H1 (cell line): ENCODE data around the gene RYR3. TPM values are rescaled to one million over a fixed set of nuclear protein-coding genes. Genes with fewer than 3 reads are reported as not detected.

Experiments
- CTCF ChIA-PET: fragments of 300-600 bp; sonication (Branson Sonifier 250); formaldehyde crosslinking; loops from one replicate; lab custom pipeline; 2021; ENCODE audit not compliant: partially characterized antibody; lab: Charles Lee
- POLR2A ChIA-PET: fragments of 300-600 bp; sonication (Branson Sonifier 250); formaldehyde crosslinking; loops from one replicate; lab custom pipeline; 2021; ENCODE audit warnings: inconsistent platforms; ENCODE audit not compliant: partially characterized antibody; lab: Charles Lee
- DNase-seq, 2 experiments: peaks; one replicate each; pipeline versions ENCODE4 v3.0.0 to v3.0.0-alpha.2; 2010 to 2022; ENCODE audit warnings: low spot score in 2 of 2, low read depth in 1 of 2, mixed read lengths in 1 of 2
- FAIRE-seq: peaks from 2 replicates; lab custom pipeline; 2011; peaks lifted over from hg19 to GRCh38; lab: Jason Lieb, UNC
- H2AFZ ChIP-seq: 2 replicates; pipeline ENCODE4 v1.8.1; 2012; ENCODE audit warnings: low read length, inconsistent platforms
- H2AK5ac ChIP-seq: 2 replicates; pipeline ENCODE4 v1.6.1; 2013; ENCODE audit warnings: low read depth, low read length
- H2BK120ac ChIP-seq: replicated peaks from 2 replicates; pipeline ENCODE3; 2013; ENCODE audit warnings: low read depth, low read length, inconsistent platforms
- H2BK12ac ChIP-seq: 2 replicates; pipeline ENCODE4 v1.6.1; 2013; ENCODE audit warnings: low read depth, low read length
- H2BK15ac ChIP-seq: 2 replicates; pipeline ENCODE4 v1.6.1; 2013; ENCODE audit warnings: low read length
- H2BK20ac ChIP-seq: 2 replicates; pipeline ENCODE4 v1.6.1; 2013; ENCODE audit warnings: low read length
- H2BK5ac ChIP-seq: 2 replicates; pipeline ENCODE4 v1.6.1; 2013; ENCODE audit warnings: low read depth, low read length
- H3K14ac ChIP-seq: 2 replicates; pipeline ENCODE4 v1.6.1; 2013; ENCODE audit warnings: inconsistent platforms; ENCODE audit not compliant: insufficient read length
- H3K18ac ChIP-seq: 2 replicates; pipeline ENCODE4 v1.6.1; 2013; ENCODE audit warnings: low read length; ENCODE audit errors: extremely low read depth
- H3K23ac ChIP-seq: 2 replicates; pipeline ENCODE4 v1.6.1; 2013; ENCODE audit warnings: inconsistent platforms; ENCODE audit not compliant: insufficient read length
- H3K23me2 ChIP-seq: 2 replicates; pipeline ENCODE4 v1.6.1; 2013; ENCODE audit warnings: low read depth, low read length
- H3K27ac ChIP-seq: 2 replicates; pipeline ENCODE4 v1.6.1; 2011; ENCODE audit warnings: low read depth, low read length, inconsistent platforms
- H3K27me3 ChIP-seq, 4 experiments: replicated peaks in 1 of 4; 1 replicate in 1 of 4; 2 replicates in 3 of 4; pipeline versions ENCODE4 v1.6.1 to v1.8.1; 2011 to 2013; ENCODE audit warnings: low read length in 3 of 4, mild to moderate bottlenecking in 3 of 4, inconsistent platforms in 2 of 4, mixed read lengths in 2 of 4, moderate library complexity in 1 of 4; ENCODE audit not compliant: control insufficient read depth in 3 of 4, insufficient read depth in 3 of 4; ENCODE audit errors: extremely low read depth in 1 of 4
- H3K36me3 ChIP-seq, 4 experiments: 2 replicates each; pipeline versions ENCODE4 v1.6.1 to v1.8.1; 2011 to 2013; ENCODE audit warnings: mild to moderate bottlenecking in 4 of 4, low read length in 3 of 4, moderate library complexity in 2 of 4, control low read depth in 1 of 4, inconsistent platforms in 1 of 4; ENCODE audit not compliant: insufficient read depth in 4 of 4, control insufficient read depth in 2 of 4
- H3K4ac ChIP-seq: replicated peaks from 2 replicates; pipeline ENCODE3; 2013; ENCODE audit warnings: low read length, low read depth, mixed read lengths, inconsistent platforms; ENCODE audit not compliant: insufficient read length
- H3K4me1 ChIP-seq, 4 experiments: replicated peaks in 1 of 4; 1 replicate in 1 of 4; 2 replicates in 3 of 4; pipeline versions ENCODE4 v1.6.1 to v1.8.1; 2011 to 2013; ENCODE audit warnings: low read length in 3 of 4, inconsistent platforms in 2 of 4, mixed read lengths in 1 of 4; ENCODE audit not compliant: insufficient read depth in 4 of 4, control insufficient read depth in 3 of 4
- H3K4me2 ChIP-seq, 2 experiments: 2 replicates each; pipeline versions ENCODE4 v1.6.1 to v1.8.1; 2011 to 2013; ENCODE audit warnings: low read depth in 2 of 2, low read length in 2 of 2, control low read depth in 1 of 2, inconsistent platforms in 1 of 2, mild to moderate bottlenecking in 1 of 2; ENCODE audit not compliant: insufficient read depth in 1 of 2
- H3K4me3 ChIP-seq, 4 experiments: fragments of 200-600, 300-600 bp in 1 of 4; sonication (generic), shearing (Covaris generic), sonication (Bioruptor Twin) in 1 of 4; 2 replicates each; pipeline versions ENCODE4 v1.5.1 to v1.8.1; 2011 to 2016; ENCODE audit warnings: low read length in 4 of 4, low read depth in 3 of 4, control low read depth in 2 of 4, inconsistent platforms in 2 of 4, mild to moderate bottlenecking in 2 of 4, mixed read lengths in 1 of 4, moderate library complexity in 1 of 4; ENCODE audit not compliant: insufficient read depth in 2 of 4; ENCODE audit errors: extremely low read depth in 1 of 4
- H3K56ac ChIP-seq: replicated peaks from 2 replicates; pipeline ENCODE3; 2013; ENCODE audit warnings: low read depth, mild to moderate bottlenecking, mixed read lengths, low read length, inconsistent platforms; ENCODE audit not compliant: insufficient read length
- H3K79me1 ChIP-seq: 2 replicates; pipeline ENCODE4 v1.6.1; 2013; ENCODE audit warnings: low read depth, low read length, control low read depth
- H3K79me2 ChIP-seq, 2 experiments: 2 replicates each; pipeline versions ENCODE4 v1.6.1 to v1.8.1; 2012 to 2013; ENCODE audit warnings: low read length in 2 of 2, mild to moderate bottlenecking in 2 of 2, inconsistent platforms in 1 of 2; ENCODE audit not compliant: insufficient read depth in 2 of 2, control insufficient read depth in 1 of 2
- H3K9ac ChIP-seq, 4 experiments: replicated peaks in 1 of 4; 1 replicate in 1 of 4; 2 replicates in 3 of 4; pipeline versions ENCODE4 v1.6.1 to v1.8.1; 2011 to 2013; ENCODE audit warnings: low read depth in 3 of 4, low read length in 3 of 4, control low read depth in 2 of 4, mild to moderate bottlenecking in 2 of 4, moderate library complexity in 2 of 4, inconsistent platforms in 1 of 4; ENCODE audit errors: extremely low read depth in 1 of 4
- H3K9me3 ChIP-seq, 2 experiments: 2 replicates each; pipeline versions ENCODE4 v1.6.1 to v1.8.1; 2012 to 2013; ENCODE audit warnings: mild to moderate bottlenecking in 2 of 2, moderate library complexity in 2 of 2, control low read depth in 1 of 2, inconsistent platforms in 1 of 2, low read depth in 1 of 2, low read length in 1 of 2, mixed read lengths in 1 of 2; ENCODE audit not compliant: insufficient read depth in 2 of 2
- H4K20me1 ChIP-seq, 2 experiments: replicated peaks in 1 of 2; 2 replicates each; pipeline versions ENCODE3 to v1.8.1; 2011 to 2013; ENCODE audit warnings: inconsistent platforms in 2 of 2, low read length in 2 of 2, mild to moderate bottlenecking in 1 of 2; ENCODE audit not compliant: insufficient read depth in 2 of 2, control insufficient read depth in 1 of 2
- H4K5ac ChIP-seq: 2 replicates; pipeline ENCODE4 v1.6.1; 2013; ENCODE audit warnings: low read length, low read depth, mixed read lengths, inconsistent platforms; ENCODE audit not compliant: insufficient read length
- H4K8ac ChIP-seq: 2 replicates; pipeline ENCODE4 v1.8.0; 2013; ENCODE audit warnings: mild to moderate bottlenecking, moderate library complexity, low read length, inconsistent platforms; ENCODE audit not compliant: insufficient read depth; ENCODE audit errors: extremely low read depth
- H4K91ac ChIP-seq: replicated peaks from 2 replicates; pipeline ENCODE3; 2013; ENCODE audit warnings: low read length, mixed read lengths, inconsistent platforms; ENCODE audit not compliant: insufficient read length
- SIN3A ChIP-seq, 2 experiments: IDR thresholded peaks in 1 of 2; conservative IDR thresholded peaks in 1 of 2; 2 replicates each; pipeline ENCODE4 v1.6.1; 2011 to 2012; ENCODE audit warnings: low read length in 2 of 2, improper control_type of control experiment in 1 of 2, low read depth in 1 of 2, mild to moderate bottlenecking in 1 of 2
- polyA plus RNA-seq, 7 experiments: library from polyadenylated mRNA; depleted of rRNA in 3 of 7; stranded (reverse) in 5 of 7; unstranded in 2 of 7; fragments of >200 nt in 5 of 7; fragments of 200-250 nt in 2 of 7; gene quantifications; 1 replicate in 5 of 7; 2 replicates in 1 of 7; 4 replicates in 1 of 7; pipeline versions ENCODE4 v1.2.1 to v1.2.3, GENCODE V29; 2011 to 2013; ENCODE audit warnings: missing spikeins in 2 of 7, mixed read lengths in 2 of 7
- total RNA-seq: library from RNA; stranded (reverse); fragmentation: NEBNext Ultra II Directional; extraction: Animal tissue kit (Norgen Biotek cat#: 25700); gene quantifications from 2 replicates; pipeline ENCODE4 v1.2.1, GENCODE V29; 2021

Gene RYR3
- total and polyA plus RNA-seq, 2 of the 8 experiments (the other 6 are each of a cell fraction or from before 2014, with no cell fraction given) = 0.33 to 3.4 TPM

DNA sequence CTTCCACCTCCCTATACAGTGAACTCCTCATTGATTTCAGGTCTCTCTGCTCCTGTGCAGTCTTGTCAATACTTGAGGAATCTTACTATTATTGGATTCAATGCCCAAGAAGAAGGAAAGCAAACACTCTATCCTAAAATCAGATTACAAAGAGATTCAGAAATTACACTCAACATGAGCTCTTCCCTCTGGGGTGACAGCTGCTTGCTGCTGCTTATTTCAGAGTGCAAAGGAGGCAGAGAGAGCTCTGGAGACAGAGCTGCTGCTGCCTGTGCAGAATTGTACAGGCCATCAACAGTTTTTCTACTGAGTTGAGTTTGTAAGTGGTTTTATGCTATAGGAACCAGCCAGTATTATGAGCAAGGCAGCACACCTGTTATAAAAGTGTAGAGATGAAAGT lies 7.1 kb downstream of the RYR3 start:
- Histone ChIP-seq H3K14ac (no peak overlapping the region), H3K27ac (no peak overlapping the region), H2BK20ac (no peak overlapping the region), H3K79me2 (no peaks in the 10 kb centered on the region), H3K9ac (no peak overlapping the region), H3K4me2 (no peak overlapping the region), H3K4ac (no peak overlapping the region), H3K4me1 (peaks cover 0 to 5% (median 4%) of the 10 kb centered on the region in 4 experiments; a peak in 4 of 7 replicates), H3K23ac (no peak overlapping the region), H2AFZ (no peak overlapping the region), H2AK5ac (no peak overlapping the region), H3K4me3 (no peak overlapping the region), H4K8ac (no peak overlapping the region), H3K56ac (no peak overlapping the region), H3K9me3 (no peaks in the 10 kb centered on the region), H3K27me3 (peaks cover 0 to 1% (median 0%) of the 10 kb centered on the region in 4 experiments; a peak in 2 of 7 replicates), H2BK12ac (no peak overlapping the region), H2BK5ac (no peak overlapping the region), H2BK15ac (no peak overlapping the region), H4K20me1 (no peaks in the 10 kb centered on the region), H3K23me2 (no peaks in the 10 kb centered on the region), H4K5ac (no peak overlapping the region), H2BK120ac (no peak overlapping the region), H3K79me1 (no peaks in the 10 kb centered on the region), H3K18ac (no peak overlapping the region), H3K36me3 (no peaks in the 10 kb centered on the region), H4K91ac (no peak overlapping the region)
- no peak for TF ChIP-seq SIN3A (conservative IDR thresholded peaks at IDR 0.05 in 1 of 2, IDR thresholded peaks at IDR 0.05 in 1 of 2; ENCODE audit: low read depth in 1 of 2, low read length in 2 of 2)
- DNase-seq (no peak), FAIRE-seq (no peak)
- CTCF ChIA-PET = interaction anchor here (1.2 kb wide), 2 partner anchors 9 to 383 kb away, joined by 4 to 5 read pairs; no protein-coding TSS in a partner anchor
- POLR2A ChIA-PET = no interaction called here
